Stromal cell of bone marrow (primary cell): ENCODE results near the gene FAM234A.
"Not testable (repeated sequence)": the region's sequence is repeated elsewhere in the genome, so short reads cannot be mapped to it uniquely, and the experiment has no call there.

Experiments used
- DNase-seq: peaks from one replicate; pipeline ENCODE4 v3.0.0-alpha.2; 2012; ENCODE audit warnings: low read depth

FAM234A gene

GRCh38 chr16:265002-265529, 30.4 kb downstream of the FAM234A start:
- DNase-seq: no peak

GRCh38 chr16:265711-266110, 31.1 kb downstream of the FAM234A start:
- DNase-seq: no peak

GRCh38 chr16:266258-267164, 31.9 kb downstream of the FAM234A start:
- no peak for DNase-seq

GRCh38 chr16:267562-267961, 32.9 kb downstream of the FAM234A start:
- DNase-seq: not testable (repeated sequence)

- no peak for DNase-seq
Measured at GRCh38 chr16:268141-269053, 33.8 kb downstream of the FAM234A start.

GRCh38 chr16:269061-269796, 34.6 kb downstream of the FAM234A start:
- DNase-seq: no peak

- no peak for DNase-seq
Measured at GRCh38 chr16:270381-271255, 36.0 kb downstream of the FAM234A start.

- no peak for DNase-seq
Measured at GRCh38 chr16:272633-273546, 38.3 kb downstream of the FAM234A start.

- no peak for DNase-seq
Measured at GRCh38 chr16:273547-274421, 39.2 kb downstream of the FAM234A start.

GRCh38 chr16:275041-275641, 40.5 kb downstream of the FAM234A start:
- DNase-seq: no peak

- no peak for DNase-seq
Measured at GRCh38 chr16:275786-276232, 41.2 kb downstream of the FAM234A start, which contains the start of gene RGS11. Gene RGS11 (minus strand): TSS chr16:275944. CDS start chr16:275911, 33 bp downstream.

- no peak for DNase-seq
Measured at GRCh38 chr16:276426-277077, 41.9 kb downstream of the FAM234A start.

- no peak for DNase-seq
Measured at GRCh38 chr16:278863-279366, 44.3 kb downstream of the FAM234A start.

- no peak for DNase-seq
Measured at GRCh38 chr16:279531-279930, 44.9 kb downstream of the FAM234A start.

- no peak for DNase-seq
Measured at GRCh38 chr16:280005-280460, 45.4 kb downstream of the FAM234A start.

- no peak for DNase-seq
Measured at GRCh38 chr16:280552-280951, 45.9 kb downstream of the FAM234A start, which contains the start of gene ARHGDIG. Gene ARHGDIG (plus strand): TSS chr16:280591. CDS start chr16:280681, 90 bp downstream.
